Adrenal gland (tissue), 12 donors: ENCODE results near the gene MAS1L. TPM values are rescaled to one million over a fixed set of nuclear protein-coding genes. Genes with fewer than 3 reads are reported as not detected.

Experiments
- DNase-seq, 7 donors: peaks; one replicate each; pipeline ENCODE4 v3.0.0-alpha.2; 2019 to 2020
- H3K27ac ChIP-seq, 5 donors: fragments of 200-600 bp; sonication (generic) in 4 of 5; 1 replicate in 3 of 5; 2 replicates in 2 of 5; pipeline versions ENCODE4 v1.5.1 to v1.8.0; 2016 to 2020; ENCODE audit warnings: mild to moderate bottlenecking in 1 of 5
- H3K27me3 ChIP-seq: fragments of 200-600 bp; 2 replicates; pipeline ENCODE4 v1.8.0; 2021
- H3K36me3 ChIP-seq, 2 donors: fragments of 200-600 bp; replicated peaks in 1 of 2; 1 replicate in 1 of 2; 2 replicates in 1 of 2; pipeline versions ENCODE4 v1.5.1 to v1.8.0; 2018 to 2022
- H3K4me1 ChIP-seq, 2 donors: fragments of 200-600 bp; replicated peaks in 1 of 2; 1 replicate in 1 of 2; 2 replicates in 1 of 2; pipeline versions ENCODE4 v1.5.1 to v1.8.0; 2018 to 2021
- H3K4me3 ChIP-seq, 4 donors: fragments of 200-600 bp; sonication (generic) in 3 of 4; one replicate each; pipeline ENCODE4 v1.5.1; 2016 to 2018
- H3K9me3 ChIP-seq, 3 donors: fragments of 200-600 bp; sonication (generic) in 1 of 3; replicated peaks in 1 of 3; 1 replicate in 2 of 3; 2 replicates in 1 of 3; pipeline versions ENCODE4 v1.5.1 to v1.8.0; 2016 to 2021
- CTCF ChIP-seq, 6 experiments: fragments of 450-650 bp in 4 of 6; fragments of 200-600 bp in 2 of 6; sonication (generic) in 1 of 6; IDR thresholded peaks; 1 replicate in 5 of 6; 2 replicates in 1 of 6; pipeline versions ENCODE4 v1.5.1 to v1.8.0; 2016 to 2021; ENCODE audit warnings: antibody characterized with exemption in 6 of 6, mild to moderate bottlenecking in 2 of 6, moderate library complexity in 1 of 6
- POLR2A ChIP-seq, 2 donors: fragments of 450-650 bp; IDR thresholded peaks; one replicate each; pipeline ENCODE4 v1.6.1; 2017; ENCODE audit warnings: antibody characterized with exemption in 2 of 2, mild to moderate bottlenecking in 2 of 2, moderate library complexity in 1 of 2
- WGBS, 4 donors: extraction: QIAGEN DNeasy Blood & Tissue Kit in 2 of 4; methylation state at CpG; one replicate each; pipeline versions ENCODE4 v1.1.5 to v1.1.7; 2013 to 2017; 5-methylcytosine and 5-hydroxymethylcytosine counted together
- intact Hi-C, 2 donors: fragments of 100-400 bp; cut with DNase I; formaldehyde crosslinking; loops; one replicate each; pipeline versions ENCODE4 v1.14.1 to v1.15.0; 2022 to 2023
- polyA plus RNA-seq, 3 donors: library from polyadenylated mRNA; stranded (reverse); fragments of 200-250 nt in 2 of 3; fragments of 350-450 nt in 1 of 3; fragmentation: Illumina TruSeq in 1 of 3; extraction: RNeasy Lipid Tissue Mini Kit (QIAGEN cat#74804) in 1 of 3; gene quantifications; one replicate each; pipeline ENCODE4 v1.2.3, GENCODE V29; 2013 to 2014
- total RNA-seq, 9 donors: library from RNA; depleted of rRNA in 4 of 9; stranded (reverse); fragments of >200 nt in 4 of 9; fragments of 120-200 nt in 1 of 9; fragmentation: NEBNext Ultra II Directional in 1 of 9; extraction: Animal tissue kit (Norgen Biotek cat#: 25700) in 1 of 9; gene quantifications; one replicate each; pipeline versions ENCODE4 v1.1.0 to v1.2.4, GENCODE V29; 2013 to 2023
- donor health status: healthy with polysubstance abuse.
- donor health status: Bipolar disorder and iron deficiency.
- donor health status: DM: yes; HTN: yes; CAD: no.
- donor health status: DM: no; HTN: no; CAD: no.
- donor health status: DM: no; HTN: no; CAD: no.
- donor health status: DM: yes; HTN: yes; CAD: no.

MAS1L gene
- total and polyA plus RNA-seq, 12 donors, result not detected

DNA sequence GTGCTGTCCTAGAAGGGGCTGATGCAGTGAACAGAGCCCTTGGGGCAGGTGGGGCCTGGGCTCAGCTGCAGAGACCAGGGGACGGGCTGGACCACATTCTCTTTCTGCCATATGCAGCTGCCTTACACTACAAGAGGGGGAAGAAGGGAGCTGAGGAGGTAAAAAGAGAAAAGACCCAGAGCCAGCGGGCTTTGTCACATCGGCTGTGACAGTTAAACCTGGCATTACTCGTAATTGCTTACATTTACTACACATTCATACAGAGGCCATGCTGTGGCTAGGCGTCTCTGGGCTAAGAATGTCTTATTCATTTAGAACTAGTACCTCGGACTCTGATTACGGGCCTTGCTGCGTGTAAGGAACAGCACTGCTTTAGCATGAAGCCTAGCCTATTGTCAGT lies 12.8 kb upstream of the MAS1L start:
- WGBS, 4 donors, result 70 to 85% (median 77%) methylated on average over 6 to 8 of the region's 8 CpGs

GRCh38 chr6:29499704-29500103 lies 11.9 kb upstream of the MAS1L start:
- H3K4me1 ChIP-seq, result no peaks in the 10 kb centered on the region
- 70 to 81% (median 79%) methylated on average over 5 of the region's 5 CpGs for WGBS, 4 donors
- H3K9me3 ChIP-seq, result no peaks in the 10 kb centered on the region
- H3K36me3 ChIP-seq, result no peaks in the 10 kb centered on the region
- no peak for DNase-seq
- no peak for TF ChIP-seq POLR2A (IDR thresholded peaks at IDR 0.05)
- TF ChIP-seq CTCF (IDR thresholded peaks at IDR 0.05), result no peak
- no peak overlapping the region for H3K27ac ChIP-seq
- intact Hi-C loops, result no loop called here
- no peaks in the 10 kb centered on the region for H3K27me3 ChIP-seq
- H3K4me3 ChIP-seq, result no peak overlapping the region

More for the DNA sequence above, 12.8 kb upstream of the MAS1L start:
- H3K4me1 ChIP-seq, result no peaks in the 10 kb centered on the region
- DNase-seq, result no peak
- no peaks in the 10 kb centered on the region for H3K36me3 ChIP-seq
- no peaks in the 10 kb centered on the region for H3K27me3 ChIP-seq
- no peak overlapping the region for H3K4me3 ChIP-seq
- intact Hi-C loops, result no loop called here
- no peaks in the 10 kb centered on the region for H3K9me3 ChIP-seq
- TF ChIP-seq POLR2A (IDR thresholded peaks at IDR 0.05) (no peak), CTCF (IDR thresholded peaks at IDR 0.05) (no peak)
- no peak overlapping the region for H3K27ac ChIP-seq

DNA sequence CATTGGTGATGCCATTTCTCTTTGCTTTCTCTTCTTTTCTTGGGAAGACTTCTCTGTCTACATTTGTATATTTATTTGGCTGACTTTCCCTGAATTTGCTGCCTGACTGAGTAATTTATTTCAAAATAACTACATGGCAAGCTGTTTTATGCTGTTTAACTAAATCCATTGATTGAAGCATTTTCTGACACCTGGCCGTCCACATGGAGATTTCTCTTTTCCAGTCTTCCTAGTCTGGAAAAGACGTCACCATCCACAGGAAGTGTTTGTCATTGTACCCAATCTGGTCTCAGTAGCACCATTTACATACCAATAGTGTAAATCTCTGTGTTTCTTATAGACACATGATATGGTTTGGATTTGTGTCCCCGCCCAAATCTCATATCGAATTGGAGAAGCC lies 9.2 kb upstream of the MAS1L start:
- H3K27ac ChIP-seq, result no peak overlapping the region
- no peaks in the 10 kb centered on the region for H3K27me3 ChIP-seq
- no peak for DNase-seq
- H3K36me3 ChIP-seq, result no peaks in the 10 kb centered on the region
- H3K4me1 ChIP-seq, result no peaks in the 10 kb centered on the region
- intact Hi-C loops, result no loop called here
- 61 to 78% (median 77%) methylated on average over 4 of the region's 4 CpGs for WGBS, 4 donors
- H3K4me3 ChIP-seq, result no peak overlapping the region
- TF ChIP-seq CTCF (IDR thresholded peaks at IDR 0.05), result no peak
- no peak for TF ChIP-seq POLR2A (IDR thresholded peaks at IDR 0.05)
- no peaks in the 10 kb centered on the region for H3K9me3 ChIP-seq

- Histone ChIP-seq H3K4me3 (no peak overlapping the region), H3K27ac (no peak overlapping the region), H3K4me1 (no peaks in the 10 kb centered on the region), H3K9me3 (no peaks in the 10 kb centered on the region), H3K36me3 (no peaks in the 10 kb centered on the region), H3K27me3 (no peaks in the 10 kb centered on the region)
- 63 to 67% (median 66%) methylated on average over 4 of the region's 4 CpGs for WGBS, 4 donors
- DNase-seq, result no peak
- intact Hi-C loops, result no loop called here
- no peak for TF ChIP-seq CTCF (IDR thresholded peaks at IDR 0.05)
- TF ChIP-seq POLR2A (IDR thresholded peaks at IDR 0.05), result no peak
These were observed 7.8 kb upstream of the MAS1L start for GRCh38 chr6:29495571-29495970.
